SU-DHL-6 (cell line): ENCODE results near the gene CALM3.

Experiments used
- H2AFZ ChIP-seq: fragments of 200-600 bp; sonication (generic); 2 replicates; pipeline ENCODE4 v1.6.1; 2014; ENCODE audit warnings: low read depth, mild to moderate bottlenecking, moderate library complexity, mixed read lengths, antibody characterized with exemption, low read length; ENCODE audit not compliant: severe bottlenecking
- H3F3A ChIP-seq: fragments of 200-600 bp; shearing (Covaris generic); 2 replicates; pipeline ENCODE4 v1.6.0; 2016; ENCODE audit warnings: antibody characterized with exemption, mild to moderate bottlenecking; ENCODE audit not compliant: insufficient read depth
- H3K27ac ChIP-seq: fragments of 200-600 bp; sonication (generic); 2 replicates; pipeline ENCODE4 v1.5.1; 2016; ENCODE audit warnings: low read depth, mild to moderate bottlenecking, low read length, moderate library complexity, mixed read lengths
- H3K27me3 ChIP-seq: fragments of 200-600 bp; sonication (generic), shearing (Covaris generic); 2 replicates; pipeline ENCODE4 v1.6.0; 2014; ENCODE audit warnings: mild to moderate bottlenecking, low read length
- H3K36me3 ChIP-seq: fragments of 200-600 bp; sonication (generic); 2 replicates; pipeline ENCODE4 v1.6.1; 2014; ENCODE audit warnings: mild to moderate bottlenecking, low read length, mixed read lengths
- H3K4me2 ChIP-seq: fragments of 300-600, 200-600 bp; shearing (Covaris generic), sonication (generic); 2 replicates; pipeline ENCODE4 v1.6.0; 2014; ENCODE audit warnings: low read length, low read depth, mild to moderate bottlenecking; ENCODE audit not compliant: poor library complexity, severe bottlenecking
- H3K4me3 ChIP-seq: fragments of 200-600 bp; sonication (generic); 2 replicates; pipeline ENCODE4 v1.5.1; 2014; ENCODE audit warnings: antibody characterized with exemption, low read length, mild to moderate bottlenecking, mixed read lengths; ENCODE audit not compliant: insufficient read depth, poor library complexity, severe bottlenecking
- H3K79me2 ChIP-seq: fragments of 200-600 bp; sonication (generic); 2 replicates; pipeline ENCODE4 v1.6.1; 2014; ENCODE audit warnings: mild to moderate bottlenecking, low read length, moderate library complexity; ENCODE audit not compliant: insufficient read depth
- H3K9ac ChIP-seq: fragments of 200-600 bp; sonication (generic); 2 replicates; pipeline ENCODE4 v1.7.0; 2014; ENCODE audit warnings: mild to moderate bottlenecking, low read length
- H3K9me2 ChIP-seq: fragments of 200-600 bp; sonication (generic); replicated peaks from 2 replicates; pipeline ENCODE4 v1.6.1; 2014; ENCODE audit warnings: low read length; ENCODE audit not compliant: insufficient read depth
- H3K9me3 ChIP-seq: fragments of 200-600 bp; sonication (generic); 2 replicates; pipeline ENCODE4 v1.6.1; 2014; ENCODE audit warnings: low read length, mixed read lengths; ENCODE audit not compliant: insufficient read depth
- H4K20me1 ChIP-seq: fragments of 200-600 bp; sonication (generic); 2 replicates; pipeline ENCODE4 v1.6.1; 2014; ENCODE audit warnings: low read depth, mild to moderate bottlenecking, antibody characterized with exemption, low read length, moderate library complexity, mixed read lengths
- CTCF ChIP-seq: fragments of 200-600 bp; sonication (generic); IDR thresholded peaks from one replicate; pipeline ENCODE4 v1.5.1; 2017; ENCODE audit warnings: antibody characterized with exemption, mild to moderate bottlenecking, low read length, moderate library complexity; ENCODE audit not compliant: insufficient read depth, poor library complexity, severe bottlenecking
- EZH2phosphoT487 ChIP-seq: fragments of 200-600 bp; sonication (generic), shearing (Covaris generic); conservative IDR thresholded peaks from 2 replicates; pipeline ENCODE4 v1.6.1; 2018; ENCODE audit warnings: mild to moderate bottlenecking, antibody characterized with exemption, low read length, moderate library complexity, mixed read lengths

Gene CALM3

GRCh38 chr19:46614114-46614722, 13.1 kb downstream of the CALM3 start:
- H2AFZ ChIP-seq = no peak overlapping the region
- H3K4me2 ChIP-seq = no peak overlapping the region
- H3K9me3 ChIP-seq = no peaks in the 10 kb centered on the region
- no peaks in the 10 kb centered on the region for H3K27me3 ChIP-seq
- H3K9me2 ChIP-seq = no peaks in the 10 kb centered on the region
- H3K27ac ChIP-seq = no peak overlapping the region
- H3K36me3 ChIP-seq = no peaks in the 10 kb centered on the region
- H3K79me2 ChIP-seq = no peaks in the 10 kb centered on the region
- TF ChIP-seq CTCF (peak; percentile 81), EZH2phosphoT487 (no peak)
- H3K9ac ChIP-seq = no peak overlapping the region
- no peaks in the 10 kb centered on the region for H4K20me1 ChIP-seq
- peaks cover 5% of the 10 kb centered on the region; the same call in 1 of the 2 replicates for H3F3A ChIP-seq
- H3K4me3 ChIP-seq = no peak overlapping the region

GRCh38 chr19:46615966-46616365, 14.8 kb downstream of the CALM3 start:
- Histone ChIP-seq H3K36me3 (no peaks in the 10 kb centered on the region), H3F3A (peaks cover 5% of the 10 kb centered on the region; the same call in 1 of the 2 replicates), H3K9ac (no peak overlapping the region), H3K27ac (no peak overlapping the region), H3K4me3 (no peak overlapping the region), H3K27me3 (no peaks in the 10 kb centered on the region), H3K9me2 (no peaks in the 10 kb centered on the region), H3K9me3 (no peaks in the 10 kb centered on the region), H2AFZ (no peak overlapping the region), H3K4me2 (no peak overlapping the region), H3K79me2 (no peaks in the 10 kb centered on the region), H4K20me1 (no peaks in the 10 kb centered on the region)
- TF ChIP-seq EZH2phosphoT487 = no peak
- no peak for TF ChIP-seq CTCF

- peaks cover 4% of the 10 kb centered on the region; the same call in 1 of the 2 replicates for H3F3A ChIP-seq
- no peaks in the 10 kb centered on the region for H3K27me3 ChIP-seq
- no peaks in the 10 kb centered on the region for H3K79me2 ChIP-seq
- H3K9me2 ChIP-seq = no peaks in the 10 kb centered on the region
- no peak overlapping the region for H3K4me2 ChIP-seq
- no peak overlapping the region for H2AFZ ChIP-seq
- H3K9ac ChIP-seq = no peak overlapping the region
- no peaks in the 10 kb centered on the region for H4K20me1 ChIP-seq
- no peak overlapping the region for H3K27ac ChIP-seq
- no peak for TF ChIP-seq EZH2phosphoT487
- TF ChIP-seq CTCF = no peak
- no peak overlapping the region for H3K4me3 ChIP-seq
- no peaks in the 10 kb centered on the region for H3K9me3 ChIP-seq
- H3K36me3 ChIP-seq = no peaks in the 10 kb centered on the region
Observed at GRCh38 chr19:46616631-46617322, 15.6 kb downstream of the CALM3 start.
